Measurements from ENCODE around the gene SSBP3. TPM values are rescaled to one million over a fixed set of nuclear protein-coding genes. Genes with fewer than 3 reads are reported as not detected.

Gene SSBP3
- total RNA-seq, 4 donors from 2014 or later: 32.0 to 70.2 (median 60.3) TPM

DNA sequence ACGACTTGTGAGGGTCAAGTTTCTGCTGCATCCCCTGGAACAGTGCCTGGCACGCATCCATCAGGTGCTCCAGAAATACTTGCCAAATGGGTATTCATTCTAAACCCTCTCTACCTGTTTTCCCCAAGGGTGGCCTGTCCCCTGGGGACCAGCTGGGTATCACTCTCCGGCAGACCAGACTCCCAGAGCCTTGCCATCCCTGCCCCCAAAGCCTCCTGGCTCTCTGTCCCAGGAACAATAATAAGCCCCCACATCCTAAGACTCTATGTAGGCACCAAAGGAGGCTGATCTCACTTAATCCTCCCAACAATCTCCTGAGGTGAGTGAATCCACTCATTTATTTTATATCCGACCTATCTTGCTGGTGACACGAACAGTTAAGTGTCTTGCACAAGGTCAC lies 109.5 kb downstream of the SSBP3 start:
- Histone ChIP-seq H3K4me1 (peaks cover 0 to 99% (median 48%) of the 10 kb centered on the region in 4 donors), H3K27me3 (no peaks in the 10 kb centered on the region), H3K27ac (peak overlapping the region in 3 of 4 donors; percentile 68 to 84 (median 76)), H3K9me3 (no peaks in the 10 kb centered on the region), H3K4me3 (no peak overlapping the region), H3K36me3 (no peaks in the 10 kb centered on the region)
- 80 to 90% methylated on average over 5 of the region's 5 CpGs for WGBS, 2 donors
- TF ChIP-seq CTCF (IDR thresholded peaks at IDR 0.05) (no peak), POLR2A (IDR thresholded peaks at IDR 0.05) (no peak), EP300 (IDR thresholded peaks at IDR 0.05) (no peak)
- DNase-seq (ENCODE audit: low spot score in 2 of 2): no peak

DNA sequence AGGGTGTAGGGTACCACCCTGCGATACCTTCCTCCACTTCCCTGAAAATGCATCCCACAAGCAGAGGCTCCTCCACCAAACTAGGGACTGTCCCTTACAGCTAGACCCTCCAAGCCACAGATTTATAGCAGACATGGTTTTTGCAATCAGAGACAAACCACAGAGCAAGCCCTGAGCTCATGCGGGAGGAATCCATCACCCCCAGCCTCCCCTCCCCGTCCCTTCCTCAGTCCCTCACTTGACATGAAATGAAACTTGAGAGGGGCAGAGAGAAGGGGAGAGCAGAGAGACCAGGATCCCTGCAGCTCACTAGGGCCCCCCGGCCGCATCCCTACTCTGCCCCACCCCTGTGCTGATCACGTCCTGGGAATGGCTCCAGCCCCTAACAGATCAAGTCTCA lies 111.3 kb downstream of the SSBP3 start:
- no peak for DNase-seq (ENCODE audit: low spot score in 2 of 2)
- Histone ChIP-seq H3K36me3 (no peaks in the 10 kb centered on the region), H3K27ac (peak overlapping the region in 3 of 4 donors; percentile 4 to 84 (median 76)), H3K9me3 (no peaks in the 10 kb centered on the region), H3K4me3 (no peak overlapping the region), H3K27me3 (no peaks in the 10 kb centered on the region), H3K4me1 (peaks cover 0 to 99% (median 61%) of the 10 kb centered on the region in 4 donors)
- WGBS, 2 donors: 52 to 61% methylated on average over 6 of the region's 6 CpGs
- TF ChIP-seq CTCF (IDR thresholded peaks at IDR 0.05) (no peak), POLR2A (IDR thresholded peaks at IDR 0.05) (no peak), EP300 (IDR thresholded peaks at IDR 0.05) (no peak)

- no peak for DNase-seq (ENCODE audit: low spot score in 2 of 2)
- Histone ChIP-seq H3K27ac (peak overlapping the region in 2 of 4 donors; percentile 52 to 57), H3K4me1 (peaks cover 0 to 99% (median 59%) of the 10 kb centered on the region in 4 donors), H3K36me3 (no peaks in the 10 kb centered on the region), H3K4me3 (no peak overlapping the region), H3K9me3 (no peaks in the 10 kb centered on the region), H3K27me3 (no peaks in the 10 kb centered on the region)
- 58 to 69% methylated on average over 4 to 9 of the region's 10 CpGs for WGBS, 2 donors
- TF ChIP-seq POLR2A (IDR thresholded peaks at IDR 0.05) (no peak), CTCF (IDR thresholded peaks at IDR 0.05) (no peak), EP300 (IDR thresholded peaks at IDR 0.05) (no peak)
These were observed 113.9 kb downstream of the SSBP3 start for GRCh38 chr1:54292002-54292911.

GRCh38 chr1:54291276-54292001 lies 114.8 kb downstream of the SSBP3 start:
- TF ChIP-seq CTCF (IDR thresholded peaks at IDR 0.05): no peak
- TF ChIP-seq EP300 (IDR thresholded peaks at IDR 0.05): no peak
- TF ChIP-seq POLR2A (IDR thresholded peaks at IDR 0.05): no peak
- H3K4me1 ChIP-seq: peaks cover 0 to 100% (median 67%) of the 10 kb centered on the region in 4 donors
- no peaks in the 10 kb centered on the region for H3K36me3 ChIP-seq
- 75 to 76% methylated on average over 19 to 20 of the region's 20 CpGs for WGBS, 2 donors
- no peak for DNase-seq (ENCODE audit: low spot score in 2 of 2)
- no peaks in the 10 kb centered on the region for H3K27me3 ChIP-seq
- peak overlapping the region; percentile 27 to 84 (median 56) for H3K27ac ChIP-seq
- H3K9me3 ChIP-seq: no peaks in the 10 kb centered on the region
- no peak overlapping the region for H3K4me3 ChIP-seq

Measured in tibial nerve (tissue), 4 donors.